ENCODE data around the gene LYRM2.

Gene LYRM2

DNA sequence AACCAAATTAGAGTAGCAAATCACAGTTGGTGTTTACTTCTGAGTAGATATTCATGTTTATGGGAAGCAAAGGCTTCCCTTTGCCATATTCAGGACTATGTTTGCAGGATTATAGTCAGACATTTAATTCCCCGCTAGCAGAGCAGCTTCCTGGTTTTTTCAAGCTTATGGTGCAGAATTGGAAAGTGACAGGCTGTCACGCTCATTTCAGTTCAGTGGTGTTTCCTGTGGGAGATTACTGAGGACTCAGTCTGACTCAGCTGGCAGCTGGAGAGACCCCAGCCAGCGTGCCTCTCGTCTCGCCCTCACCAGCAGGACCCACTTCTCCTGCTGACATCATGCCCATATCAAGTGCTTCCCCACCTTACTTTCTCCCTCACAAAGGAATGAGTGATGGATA, 85.1 kb downstream of the LYRM2 start:
- FAIRE-seq = no peak

DNA sequence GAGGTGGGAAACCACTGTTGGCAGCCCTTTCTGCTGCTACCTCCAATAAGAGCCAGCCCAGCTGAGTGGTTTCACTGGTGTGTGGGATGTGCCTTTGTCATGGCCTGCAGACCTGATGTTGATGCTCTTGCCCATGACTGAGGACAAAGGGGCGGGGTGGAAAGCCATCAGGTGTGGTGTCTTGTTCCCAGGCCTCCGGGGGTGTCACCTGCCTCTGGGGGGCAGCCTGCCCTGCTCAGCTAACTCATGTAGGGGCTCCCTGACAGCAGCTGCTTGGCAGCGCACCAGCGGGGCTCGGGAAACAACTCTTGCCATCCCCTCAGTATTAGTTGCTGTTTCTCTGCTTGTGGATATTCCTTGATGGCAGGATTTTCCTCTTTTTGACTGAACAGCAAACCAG, 91.3 kb downstream of the LYRM2 start:
- no peak for FAIRE-seq

DNA sequence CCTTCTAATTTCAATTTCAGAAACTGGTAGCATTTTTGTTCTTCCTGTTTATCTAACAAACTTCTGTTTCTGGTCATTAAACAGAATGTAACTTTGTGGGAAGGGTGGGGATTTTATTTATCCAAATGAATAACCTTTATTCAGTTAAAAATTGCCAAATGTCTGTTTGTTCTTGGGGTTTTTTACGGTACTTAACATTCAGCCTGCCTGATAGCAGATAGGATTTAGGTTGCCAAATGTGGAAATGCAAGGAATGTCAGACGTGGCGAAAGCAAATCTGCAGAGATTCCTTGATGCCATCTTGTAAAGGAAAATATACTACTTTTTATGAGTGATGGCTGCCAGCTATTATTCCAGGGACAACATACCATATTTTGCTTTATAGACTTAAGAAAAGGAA, 95.7 kb downstream of the LYRM2 start:
- no peak for FAIRE-seq

DNA sequence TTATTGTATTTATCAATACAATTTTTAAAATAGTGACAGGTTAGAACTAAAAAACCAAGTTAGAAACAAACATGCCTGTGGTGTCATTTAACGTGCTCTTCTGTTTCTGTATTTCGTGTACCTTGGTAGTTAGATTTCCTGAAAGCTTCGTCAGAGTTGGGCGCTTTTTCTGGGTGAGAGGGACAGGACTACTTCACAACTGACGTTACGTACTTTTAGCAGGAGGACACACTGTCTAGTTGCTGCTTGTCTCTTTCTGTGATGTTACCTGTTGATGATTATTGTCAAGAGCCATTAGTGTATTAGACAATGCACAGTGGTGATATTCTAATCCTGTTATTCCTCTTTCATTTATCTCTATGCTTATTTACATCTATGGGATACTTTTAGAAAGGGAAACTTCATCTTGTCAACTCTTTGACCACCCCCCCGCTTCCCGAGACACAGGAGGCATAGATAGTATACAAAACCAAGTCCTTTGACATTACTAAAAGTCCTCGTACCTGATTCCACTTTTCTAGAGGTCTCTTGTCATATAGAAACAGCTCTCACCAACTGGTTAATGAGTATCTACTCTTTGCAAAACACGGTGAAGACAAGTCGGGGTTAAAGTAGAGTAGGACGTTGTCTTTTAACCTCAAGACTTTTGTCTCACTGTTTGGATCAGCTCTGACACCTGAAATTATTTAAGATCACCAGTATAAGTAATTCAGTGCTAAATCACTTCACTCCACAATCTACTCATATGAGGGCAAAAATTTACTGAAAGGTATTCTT, 96.3 kb downstream of the LYRM2 start:
- FAIRE-seq = no peak

DNA sequence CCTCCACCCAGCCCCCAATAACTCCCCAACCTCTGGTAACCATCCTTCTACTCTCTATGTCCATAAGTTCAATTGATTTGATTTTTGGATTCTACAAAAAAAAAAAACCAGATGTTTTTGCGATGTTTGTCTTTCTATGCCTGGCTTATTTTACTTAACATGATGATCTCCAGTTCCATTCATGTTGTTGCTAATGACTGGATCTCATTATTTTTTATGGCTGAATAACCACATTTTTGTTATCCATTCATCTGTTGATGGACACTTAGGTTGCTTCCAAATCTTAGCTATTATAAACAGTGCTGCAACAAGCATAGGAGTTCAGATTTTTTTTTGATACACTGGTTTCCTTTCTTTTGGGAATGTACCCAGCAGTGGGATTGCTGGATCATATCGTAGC, 98.8 kb downstream of the LYRM2 start:
- no peak for FAIRE-seq

DNA sequence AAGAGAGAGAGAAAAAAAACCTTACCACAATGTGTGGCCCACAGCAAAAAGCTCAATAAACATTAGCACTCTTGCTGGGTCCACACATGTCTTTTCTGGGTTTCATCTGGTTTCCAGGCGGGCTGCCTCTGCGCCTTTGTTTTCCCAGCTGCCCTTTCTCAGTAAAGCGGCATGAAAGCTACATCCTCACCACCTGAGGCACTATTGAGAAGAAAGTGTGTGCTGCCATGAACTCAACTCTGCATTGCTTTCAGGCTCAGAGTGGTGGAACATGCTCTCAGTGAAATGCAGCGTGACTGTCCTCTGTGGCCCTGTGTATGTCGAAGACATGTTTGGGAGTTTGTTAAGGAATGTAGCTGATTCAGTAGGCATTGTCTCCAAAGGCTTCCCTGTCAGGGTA, 102.3 kb downstream of the LYRM2 start:
- FAIRE-seq = no peak

DNA sequence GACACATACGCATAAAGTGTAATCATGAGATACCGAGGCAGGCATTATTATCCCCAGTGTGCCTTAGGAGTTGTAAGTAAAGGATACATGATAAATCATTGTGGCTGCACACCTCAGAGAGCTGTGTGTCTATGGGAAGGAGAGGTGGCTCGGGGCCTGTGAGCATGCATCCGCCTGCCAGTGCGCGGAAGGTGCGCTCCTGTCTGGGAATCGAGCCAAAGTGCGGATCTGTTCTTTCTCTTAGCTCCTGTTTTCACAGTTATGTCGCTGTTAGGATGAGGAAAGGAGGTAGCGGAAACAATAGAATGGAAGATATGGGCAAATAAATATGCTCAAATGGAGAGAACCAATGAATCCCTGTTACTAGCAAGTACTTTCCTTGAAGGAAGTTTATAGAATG, 107.6 kb downstream of the LYRM2 start:
- FAIRE-seq = no peak

DNA sequence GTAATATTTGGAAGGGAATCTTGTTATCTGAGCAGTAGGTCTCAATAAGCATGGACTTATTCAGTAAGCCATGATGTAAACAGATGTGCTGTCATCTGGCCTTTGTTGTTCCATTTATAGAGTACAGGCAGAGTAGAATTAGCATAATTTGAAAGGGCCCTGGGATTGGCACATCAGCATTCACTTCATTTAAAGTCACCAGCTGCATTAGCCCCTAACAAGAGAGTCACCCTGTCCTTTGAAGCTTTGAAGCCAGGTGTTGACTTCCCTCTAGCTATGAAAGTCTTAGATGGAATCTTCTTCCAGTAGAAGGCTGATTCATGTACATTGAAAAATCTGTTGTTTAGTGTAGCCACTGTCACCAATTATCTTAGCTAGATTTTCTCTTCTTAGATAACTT, 109.7 kb downstream of the LYRM2 start:
- no peak for FAIRE-seq

DNA sequence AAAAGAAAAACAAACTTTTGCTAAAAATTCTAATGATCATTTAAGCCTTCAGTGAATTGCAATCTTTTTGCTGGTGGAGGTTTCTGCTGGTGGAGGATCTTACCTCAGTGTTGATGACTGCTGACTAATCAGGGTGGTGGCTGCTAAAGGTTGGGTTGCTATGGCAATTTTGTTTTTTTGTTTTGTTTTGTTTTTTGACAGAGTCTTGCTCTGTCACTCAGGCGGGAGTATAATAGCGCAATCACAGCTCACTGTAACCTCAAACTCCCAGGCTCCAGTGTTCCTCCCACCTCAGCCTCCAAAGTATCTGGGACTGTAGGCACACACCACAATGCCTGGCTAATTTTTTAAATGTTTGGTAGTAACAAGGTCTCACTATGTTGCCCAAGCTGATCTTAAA, 110.9 kb downstream of the LYRM2 start:
- FAIRE-seq = no peak

DNA sequence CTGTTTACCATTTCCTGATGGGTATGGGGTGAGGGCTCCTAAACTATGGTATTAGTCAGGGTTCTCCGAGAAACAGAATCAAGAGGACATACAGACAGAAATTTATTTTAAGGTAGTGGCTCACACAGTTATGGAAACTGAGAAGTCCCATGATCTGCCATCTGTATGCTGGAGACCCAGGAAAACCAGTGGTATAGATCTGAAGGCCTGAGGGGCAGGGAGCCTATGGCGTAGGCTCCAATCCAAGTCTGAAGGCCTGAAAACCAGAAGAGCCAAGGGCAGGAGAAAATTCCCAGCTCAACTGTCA, 112.0 kb downstream of the LYRM2 start:
- no peak for FAIRE-seq

DNA sequence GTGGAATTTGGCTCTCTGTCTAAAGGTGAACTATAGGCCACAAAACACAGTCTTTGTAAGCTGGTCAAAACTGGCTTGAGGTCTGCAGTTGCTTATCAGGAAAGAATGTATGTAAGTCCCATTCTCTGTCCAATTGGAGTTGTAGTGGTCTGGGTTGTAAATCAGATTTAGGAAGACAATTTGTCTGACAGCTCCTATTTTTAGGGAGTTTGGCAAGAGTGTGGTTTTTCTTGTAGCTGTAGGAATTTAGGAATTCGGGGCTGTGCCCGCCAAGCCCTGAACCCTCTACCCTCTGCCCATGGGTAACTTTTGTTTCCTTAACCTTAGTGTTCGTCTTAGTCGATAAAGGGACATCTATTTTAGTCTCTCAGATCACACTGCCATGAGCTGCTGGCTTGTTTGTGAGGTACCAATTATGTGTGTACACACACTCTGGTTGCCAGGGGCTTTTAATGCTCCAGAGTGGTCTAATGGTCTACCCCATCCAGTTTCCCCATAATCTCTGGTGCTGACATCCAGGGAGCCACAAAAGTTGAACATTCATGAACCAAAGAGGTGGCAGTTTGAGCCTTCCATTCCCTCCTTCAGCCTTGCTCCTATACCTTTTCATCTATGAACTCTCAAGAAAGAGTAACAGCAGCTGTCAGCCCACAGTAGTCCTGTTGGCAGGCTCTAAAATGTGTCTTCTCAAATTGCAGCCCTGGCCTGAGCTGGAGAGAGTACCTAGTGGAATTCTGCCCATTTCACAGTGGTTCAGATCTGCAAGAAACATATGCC, 112.6 kb downstream of the LYRM2 start:
- no peak for FAIRE-seq

DNA sequence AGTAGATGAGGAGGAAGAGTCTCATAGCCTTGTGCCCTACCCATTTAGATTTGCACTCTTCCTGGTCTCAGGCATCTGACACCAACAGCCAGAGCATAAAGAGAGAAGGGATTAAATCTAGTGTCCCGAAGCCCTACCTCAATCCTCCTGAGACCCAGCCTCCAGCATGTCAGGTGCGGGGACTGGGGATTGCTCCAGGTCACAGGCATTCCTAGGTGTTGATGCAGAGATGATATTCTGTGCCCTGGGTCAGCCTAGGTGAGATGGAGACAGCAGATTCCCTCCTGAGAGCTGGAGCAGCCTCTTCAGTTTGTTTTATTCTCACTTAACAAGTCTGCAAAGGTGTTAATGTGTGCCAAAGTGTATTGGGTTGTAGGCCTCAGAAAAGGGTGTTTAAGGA, 115.8 kb downstream of the LYRM2 start:
- FAIRE-seq = no peak

DNA sequence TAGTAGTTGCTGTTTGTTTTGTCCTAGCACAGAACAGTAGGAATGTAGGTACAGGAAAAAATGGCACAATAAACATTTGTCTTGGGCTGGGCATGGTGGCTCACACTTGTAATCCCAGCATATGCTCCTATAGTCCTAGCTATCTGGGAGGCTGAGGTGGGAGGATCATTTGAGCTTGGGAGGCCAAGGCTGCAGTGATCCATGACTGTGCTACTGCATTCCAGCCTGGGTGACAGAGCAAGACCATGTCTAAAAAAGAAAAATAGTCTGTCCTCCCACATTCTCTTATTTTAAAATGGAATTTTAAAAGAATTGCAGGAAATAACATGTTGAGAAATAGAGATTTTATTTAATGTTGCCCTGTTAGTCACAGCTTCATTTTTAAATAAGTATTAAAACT, 117.8 kb downstream of the LYRM2 start:
- no peak for FAIRE-seq

DNA sequence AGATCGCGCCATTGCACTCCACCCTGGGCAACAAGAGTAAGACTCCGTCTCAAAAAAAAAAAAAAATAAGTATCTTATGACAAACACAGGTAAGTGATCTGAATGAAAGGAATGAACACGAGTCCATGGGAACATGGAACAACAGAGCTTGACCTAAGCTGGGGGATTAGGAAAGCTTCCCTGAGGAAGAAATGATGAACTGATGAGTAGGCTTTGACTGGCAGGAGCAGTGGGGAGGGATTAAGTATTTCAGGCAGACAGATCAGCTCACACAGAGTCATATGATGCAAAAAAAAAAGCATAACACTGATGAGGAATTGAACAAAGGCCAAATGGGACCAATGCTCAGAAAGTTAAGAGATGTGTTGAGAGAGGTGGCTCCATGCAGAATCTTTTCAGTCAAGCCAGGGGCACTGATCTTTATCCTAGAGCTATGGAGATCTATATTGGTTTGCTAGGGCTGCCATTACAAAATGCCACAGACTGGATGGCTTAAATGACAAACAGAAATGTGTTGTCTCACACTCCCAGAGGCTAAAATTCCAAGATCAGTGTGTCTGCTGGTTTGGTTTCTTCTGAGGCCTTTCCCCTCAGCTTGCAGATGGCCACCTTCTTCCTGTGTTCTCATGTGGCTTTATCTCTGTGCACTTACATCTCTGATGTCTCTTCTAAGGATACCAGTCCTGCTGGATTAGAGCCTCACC, 120.0 kb downstream of the LYRM2 start:
- no peak for FAIRE-seq

All from islet of Langerhans (tissue), 1 donor.